Activated naive CD8-positive, alpha-beta T cell treated with anti-CD3 and anti-CD28 coated beads for 36 hours (primary cell): ENCODE data around the gene PHC2. TPM values are rescaled to one million over a fixed set of nuclear protein-coding genes. Genes with fewer than 3 reads are reported as not detected.

Source experiments
- DNase-seq: peaks from one replicate; pipeline ENCODE4 v3.0.0; 2021
- H3K27ac Mint-ChIP-seq: one replicate; pipeline ENCODE4 v1.8.0; 2022; ENCODE audit warnings: mild to moderate bottlenecking, moderate library complexity, mixed read lengths
- H3K27me3 Mint-ChIP-seq: one replicate; pipeline ENCODE4 v1.8.0; 2022; ENCODE audit warnings: mild to moderate bottlenecking, mixed read lengths
- H3K36me3 Mint-ChIP-seq: one replicate; pipeline ENCODE4 v1.8.0; 2021; ENCODE audit warnings: mild to moderate bottlenecking, mixed read lengths
- H3K4me1 Mint-ChIP-seq: one replicate; pipeline ENCODE4 v1.8.0; 2021; ENCODE audit warnings: mixed read lengths
- H3K4me3 Mint-ChIP-seq: one replicate; pipeline ENCODE4 v1.8.0; 2022; ENCODE audit warnings: mild to moderate bottlenecking, moderate library complexity, mixed read lengths
- H3K9me3 Mint-ChIP-seq: one replicate; pipeline ENCODE4 v1.8.0; 2022; ENCODE audit warnings: mixed read lengths
- total RNA-seq, 2 experiments: library from RNA; stranded (reverse); gene quantifications; one replicate each; pipeline ENCODE4 v1.2.3, GENCODE V29; 2021

PHC2 gene
- total RNA-seq, 2 experiments from 2014 or later, result 26.9 to 28.7 TPM

DNA sequence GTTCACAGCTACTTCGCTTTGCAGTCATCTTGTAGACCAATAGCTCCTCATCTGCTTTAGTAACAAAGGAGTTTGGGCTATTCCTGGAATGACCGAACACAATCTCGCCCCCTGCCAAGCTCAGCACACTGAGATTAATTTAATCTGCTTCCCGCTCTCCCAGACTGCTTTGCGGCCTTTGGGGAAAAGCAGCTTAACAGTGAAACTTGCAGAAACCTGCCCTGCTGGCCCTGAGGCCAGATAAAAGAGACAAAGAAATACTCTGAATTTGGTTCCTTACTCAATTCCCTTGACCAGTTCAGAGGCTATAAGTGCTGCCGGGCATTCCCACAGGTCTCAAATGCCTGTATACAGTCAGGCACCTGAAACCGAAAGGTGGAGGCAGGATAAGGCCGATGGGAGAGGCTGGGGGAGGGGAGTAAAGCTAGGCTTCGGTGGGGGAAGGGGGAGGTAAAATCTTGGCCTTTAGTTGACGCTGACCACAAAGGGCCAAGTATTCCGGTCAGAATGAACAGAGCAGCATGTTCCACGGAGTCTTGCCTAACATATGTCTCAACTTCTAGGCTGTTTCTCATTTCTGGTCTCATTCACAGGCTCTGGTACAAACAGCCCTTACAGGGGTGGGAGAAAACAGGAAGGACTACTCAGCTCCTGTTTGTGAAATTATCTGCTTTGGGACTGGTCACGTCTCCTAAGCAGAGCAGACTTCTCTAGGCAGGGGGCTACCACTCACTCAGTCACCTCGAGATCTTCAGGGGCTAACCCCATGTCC lies 92.3 kb downstream of the PHC2 start:
- no peaks in the 10 kb centered on the region for H3K9me3 Mint-ChIP-seq
- no peak for DNase-seq
- H3K4me1 Mint-ChIP-seq, result peaks cover 37% of the 10 kb centered on the region
- no peak overlapping the region for H3K4me3 Mint-ChIP-seq
- peaks cover 2% of the 10 kb centered on the region for H3K36me3 Mint-ChIP-seq
- H3K27me3 Mint-ChIP-seq, result no peaks in the 10 kb centered on the region
- H3K27ac Mint-ChIP-seq, result no peak overlapping the region

DNA sequence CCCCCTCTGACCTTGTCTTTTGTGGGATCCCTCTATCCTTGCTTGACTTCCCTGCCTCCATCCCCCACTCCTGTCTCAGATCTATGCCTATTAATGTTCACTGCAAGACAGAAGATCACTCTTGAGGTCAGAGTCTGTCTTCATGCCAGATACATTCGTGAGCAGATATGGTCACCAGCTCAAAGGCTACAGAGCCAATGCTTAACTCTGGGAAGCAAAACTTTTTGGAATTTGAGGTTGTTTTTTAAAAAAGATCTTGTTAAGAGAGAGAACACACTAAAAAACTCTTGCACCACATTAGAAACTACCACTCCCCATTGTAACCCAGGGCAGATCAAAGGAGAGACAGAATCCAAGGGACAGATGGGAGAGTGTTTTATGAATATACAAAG lies 92.9 kb downstream of the PHC2 start:
- no peak overlapping the region for H3K27ac Mint-ChIP-seq
- peaks cover 37% of the 10 kb centered on the region for H3K4me1 Mint-ChIP-seq
- no peaks in the 10 kb centered on the region for H3K9me3 Mint-ChIP-seq
- no peaks in the 10 kb centered on the region for H3K27me3 Mint-ChIP-seq
- no peak for DNase-seq
- no peak overlapping the region for H3K4me3 Mint-ChIP-seq
- H3K36me3 Mint-ChIP-seq, result peaks cover 4% of the 10 kb centered on the region

DNA sequence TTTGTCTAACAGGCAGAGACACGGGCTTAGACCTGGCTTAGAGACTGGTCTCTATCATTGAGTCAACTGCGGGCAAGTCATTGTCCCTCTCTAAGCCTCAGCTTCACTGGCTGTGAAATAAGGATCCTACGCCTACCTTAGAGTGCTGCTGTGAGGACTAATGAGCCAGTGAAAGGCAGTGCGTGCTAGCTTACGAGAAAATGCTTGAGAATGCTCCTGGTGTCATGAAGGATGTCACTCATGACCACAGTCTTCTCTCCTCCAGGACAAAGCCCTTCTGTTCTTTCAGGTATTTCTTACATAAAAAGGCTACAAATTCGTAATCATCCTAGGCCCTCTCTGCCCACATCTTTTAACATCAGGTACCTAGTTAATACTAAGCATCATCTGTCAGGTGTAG lies 93.5 kb downstream of the PHC2 start:
- peaks cover 3% of the 10 kb centered on the region for H3K36me3 Mint-ChIP-seq

DNA sequence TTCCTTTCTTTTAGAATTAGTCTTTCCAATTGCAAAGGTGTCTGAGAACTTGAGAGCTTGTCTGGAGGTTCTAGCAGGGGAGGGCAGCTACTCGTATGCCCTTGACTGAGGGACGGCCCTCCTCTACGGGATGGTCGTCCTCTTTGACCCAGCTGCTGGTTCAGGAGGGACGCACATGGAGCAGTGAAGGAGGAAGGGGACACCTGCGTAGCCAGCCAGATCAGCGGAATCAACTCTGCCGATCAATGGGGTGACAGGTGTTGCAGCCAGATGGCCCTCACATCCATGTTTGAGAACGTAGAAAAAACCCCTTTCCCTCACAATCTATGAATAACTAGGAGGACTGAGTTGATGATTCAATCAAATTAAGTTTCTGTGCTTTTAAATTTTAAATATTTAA lies 94.3 kb downstream of the PHC2 start:
- Mint-ChIP-seq H3K27ac (no peak overlapping the region), H3K36me3 (peaks cover 3% of the 10 kb centered on the region), H3K27me3 (no peaks in the 10 kb centered on the region), H3K9me3 (no peaks in the 10 kb centered on the region), H3K4me3 (no peak overlapping the region), H3K4me1 (peaks cover 28% of the 10 kb centered on the region)
- DNase-seq, result no peak

More for the DNA sequence above, 93.5 kb downstream of the PHC2 start:
- Mint-ChIP-seq H3K9me3 (no peaks in the 10 kb centered on the region), H3K4me1 (peaks cover 31% of the 10 kb centered on the region), H3K27me3 (no peaks in the 10 kb centered on the region), H3K27ac (no peak overlapping the region), H3K4me3 (no peak overlapping the region)
- DNase-seq, result no peak

DNA sequence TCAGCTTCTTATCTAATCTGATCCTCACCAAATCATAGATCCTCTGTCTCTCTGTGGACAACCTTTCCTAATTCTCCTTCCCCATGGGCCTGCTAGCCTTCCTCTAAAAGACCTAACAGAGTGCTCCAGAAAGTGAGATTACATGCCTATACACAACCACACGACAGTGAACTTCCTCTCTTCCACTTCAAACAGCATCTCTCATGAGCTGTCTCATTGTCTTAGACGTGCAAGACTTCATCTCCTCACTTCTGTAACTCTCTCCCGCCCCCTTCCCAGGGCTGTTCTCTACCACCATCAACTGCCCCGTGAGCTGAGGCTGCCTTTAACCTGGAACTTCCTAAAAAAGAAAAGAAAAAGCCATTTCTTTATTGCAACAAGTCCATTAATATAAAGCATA lies 95.9 kb downstream of the PHC2 start:
- DNase-seq, result no peak
- H3K4me3 Mint-ChIP-seq, result no peak overlapping the region
- no peak overlapping the region for H3K27ac Mint-ChIP-seq
- peaks cover 3% of the 10 kb centered on the region for H3K36me3 Mint-ChIP-seq
- no peaks in the 10 kb centered on the region for H3K27me3 Mint-ChIP-seq
- H3K4me1 Mint-ChIP-seq, result peaks cover 18% of the 10 kb centered on the region
- no peaks in the 10 kb centered on the region for H3K9me3 Mint-ChIP-seq

DNA sequence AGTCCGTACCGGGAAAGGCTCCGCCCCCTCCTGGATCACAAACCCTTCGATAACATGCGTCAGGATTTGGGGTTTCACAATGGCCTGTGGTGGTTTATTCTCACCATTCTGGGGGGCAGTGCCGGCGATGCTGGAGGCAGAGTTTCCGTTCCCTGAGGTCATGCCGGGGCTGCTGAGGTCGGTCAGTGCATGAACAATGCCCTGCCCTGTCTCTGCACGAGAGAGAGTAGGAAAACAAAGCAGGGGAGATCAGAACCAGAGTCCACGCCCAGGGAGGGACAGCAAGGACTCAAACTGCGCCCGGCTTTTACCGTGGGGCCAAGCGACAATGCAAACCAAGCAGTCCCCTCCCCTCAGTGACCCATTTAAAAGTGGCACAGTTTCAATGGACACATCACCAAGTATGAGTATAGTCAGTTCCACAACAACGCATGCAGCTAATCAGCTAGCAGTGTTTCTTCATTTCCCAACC lies 96.8 kb downstream of the PHC2 start:
- no peak for DNase-seq
- no peaks in the 10 kb centered on the region for H3K27me3 Mint-ChIP-seq
- no peak overlapping the region for H3K4me3 Mint-ChIP-seq
- H3K9me3 Mint-ChIP-seq, result no peaks in the 10 kb centered on the region
- no peak overlapping the region for H3K27ac Mint-ChIP-seq
- peaks cover 3% of the 10 kb centered on the region for H3K36me3 Mint-ChIP-seq
- H3K4me1 Mint-ChIP-seq, result peaks cover 16% of the 10 kb centered on the region

DNA sequence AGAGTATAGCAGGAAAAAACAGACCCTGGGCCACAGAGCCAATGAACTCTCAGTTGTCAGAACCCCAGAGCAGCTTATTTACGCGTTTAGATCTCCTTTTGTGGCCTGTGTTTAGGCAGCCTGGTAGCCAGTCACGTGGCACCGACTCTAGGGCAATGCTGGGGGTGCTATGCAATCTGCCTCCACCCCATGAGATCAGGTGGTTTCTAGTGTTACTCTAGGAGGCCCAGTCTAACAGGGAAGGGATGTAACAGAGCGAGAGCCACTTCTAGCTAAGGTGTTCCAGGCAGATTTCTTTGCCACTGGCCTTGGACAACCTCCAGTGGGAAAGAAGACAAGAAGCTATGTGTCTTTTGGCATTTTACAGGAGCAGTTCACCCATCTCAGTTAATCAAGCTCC lies 98.0 kb downstream of the PHC2 start:
- no peak for DNase-seq
- Mint-ChIP-seq H3K4me3 (no peak overlapping the region), H3K27ac (no peak overlapping the region), H3K4me1 (peaks cover 7% of the 10 kb centered on the region), H3K9me3 (no peaks in the 10 kb centered on the region), H3K27me3 (no peaks in the 10 kb centered on the region), H3K36me3 (peaks cover 8% of the 10 kb centered on the region)

DNA sequence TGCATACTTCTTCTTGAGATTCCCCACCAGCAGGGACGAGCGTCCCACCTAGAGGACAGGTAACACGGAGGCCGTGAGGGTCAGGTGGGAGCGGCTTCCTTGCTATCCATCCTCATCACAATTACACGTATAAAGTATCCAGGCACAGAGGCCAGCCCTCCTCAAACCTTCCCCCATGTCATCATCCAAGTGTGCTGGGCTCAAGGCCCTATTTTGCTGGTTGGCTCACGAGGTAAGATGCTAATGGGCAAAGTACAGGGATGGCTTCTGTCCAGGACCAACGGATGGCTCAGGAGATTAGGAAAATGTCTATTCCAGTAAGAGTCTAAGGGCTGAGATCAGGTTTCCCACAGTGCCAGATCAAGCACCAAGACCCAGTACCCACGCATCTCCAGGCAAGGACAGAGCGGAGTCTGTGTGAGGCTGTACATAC lies 98.5 kb downstream of the PHC2 start:
- DNase-seq, result no peak
- Mint-ChIP-seq H3K4me1 (peaks cover 6% of the 10 kb centered on the region), H3K4me3 (no peak overlapping the region), H3K27ac (no peak overlapping the region), H3K36me3 (peaks cover 8% of the 10 kb centered on the region), H3K9me3 (no peaks in the 10 kb centered on the region), H3K27me3 (no peaks in the 10 kb centered on the region)

DNA sequence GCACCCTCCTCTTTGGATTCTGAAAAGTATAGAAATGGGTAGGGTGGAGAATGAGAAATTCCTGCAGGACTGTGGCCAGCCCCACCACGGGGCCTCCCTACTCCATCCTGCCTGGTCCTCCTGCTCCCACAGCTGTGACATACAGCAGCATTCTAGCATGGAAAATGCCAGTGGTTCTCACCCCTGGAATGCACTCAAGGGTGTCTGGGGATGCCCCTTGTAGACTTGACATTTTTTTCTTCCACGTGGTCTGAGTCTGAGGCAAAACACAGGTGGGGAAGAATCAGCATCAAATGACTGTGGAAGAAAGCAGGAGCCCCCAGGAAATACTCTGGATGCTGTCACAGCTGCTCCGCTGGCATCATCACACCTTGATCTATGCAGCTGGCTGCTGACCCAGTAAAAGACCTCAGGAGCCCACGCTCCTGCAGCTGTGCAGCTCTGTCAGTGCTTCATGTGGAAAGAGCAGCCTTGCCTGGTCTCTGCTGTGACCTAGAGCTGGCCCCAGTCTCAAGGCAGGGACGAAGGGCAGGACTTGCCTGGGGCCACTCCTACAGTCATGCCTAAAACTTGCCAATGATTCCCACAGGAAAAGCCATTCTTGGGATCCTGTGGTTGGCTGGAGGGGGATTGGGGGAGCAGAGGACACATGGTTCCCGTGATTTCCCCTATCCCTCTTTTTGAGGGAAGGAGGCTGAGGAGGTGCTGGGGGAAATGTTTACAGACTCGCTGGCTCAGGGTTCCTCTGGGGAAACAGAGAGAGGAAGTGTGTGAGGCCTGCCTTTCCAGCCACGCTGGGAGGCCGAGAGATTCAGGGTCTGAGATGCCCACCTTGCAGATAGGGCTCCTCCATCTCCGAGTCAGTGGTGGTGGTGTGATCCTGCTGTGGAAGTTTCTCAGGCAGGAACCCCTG lies 99.2 kb downstream of the PHC2 start:
- Mint-ChIP-seq H3K4me3 (no peak overlapping the region), H3K27me3 (no peaks in the 10 kb centered on the region), H3K27ac (no peak overlapping the region), H3K4me1 (peaks cover 6% of the 10 kb centered on the region), H3K36me3 (peaks cover 8% of the 10 kb centered on the region), H3K9me3 (no peaks in the 10 kb centered on the region)
- no peak for DNase-seq

DNA sequence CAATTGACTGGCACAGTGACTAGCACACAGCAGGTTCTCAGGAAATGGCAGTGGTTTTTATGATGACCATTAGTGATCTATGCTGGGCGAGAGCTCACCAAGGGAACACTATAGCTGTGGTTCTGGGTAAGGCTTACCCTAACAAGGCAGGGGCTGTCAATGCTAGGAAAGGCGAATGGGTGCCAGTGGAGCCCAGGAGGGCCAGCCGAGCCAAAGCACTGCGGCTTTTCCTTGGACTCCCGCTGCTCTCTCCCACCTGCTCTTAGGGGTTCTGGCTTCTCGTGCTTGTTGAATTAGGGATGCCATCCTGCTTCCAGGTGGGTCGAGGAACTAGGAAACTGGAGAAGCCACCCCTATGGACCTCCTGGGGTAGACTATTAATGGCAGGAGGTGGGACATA lies 100.0 kb downstream of the PHC2 start:
- Mint-ChIP-seq H3K27ac (no peak overlapping the region), H3K27me3 (no peaks in the 10 kb centered on the region), H3K4me3 (no peak overlapping the region), H3K4me1 (peaks cover 6% of the 10 kb centered on the region), H3K36me3 (peaks cover 10% of the 10 kb centered on the region), H3K9me3 (no peaks in the 10 kb centered on the region)
- DNase-seq, result no peak

DNA sequence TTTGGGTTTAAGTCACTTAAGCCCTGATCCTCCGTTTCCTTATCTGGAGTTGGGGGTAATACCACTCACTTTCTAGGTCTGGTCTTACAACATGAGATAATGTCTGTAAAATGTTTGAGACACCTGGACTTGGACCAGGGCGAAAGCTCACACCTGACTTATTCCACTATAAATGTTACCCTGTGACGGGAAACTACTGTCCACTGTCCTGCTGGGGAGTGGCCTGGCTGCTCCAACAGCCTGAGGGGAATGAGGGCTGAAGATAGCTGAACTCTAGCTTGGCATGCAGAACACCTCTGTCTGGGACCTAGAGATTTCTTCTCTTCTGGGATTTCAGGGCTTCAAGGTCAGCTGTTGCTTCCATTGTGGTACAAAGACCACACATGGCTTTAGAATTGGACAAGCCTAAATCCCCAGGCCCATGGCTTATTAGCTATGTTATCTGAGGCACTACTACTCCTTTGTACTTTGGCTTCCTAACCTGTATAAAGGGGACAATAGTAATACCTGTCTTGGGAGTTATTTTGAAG lies 100.5 kb downstream of the PHC2 start:
- Mint-ChIP-seq H3K4me3 (no peak overlapping the region), H3K27me3 (no peaks in the 10 kb centered on the region), H3K4me1 (peaks cover 6% of the 10 kb centered on the region), H3K27ac (no peak overlapping the region), H3K9me3 (no peaks in the 10 kb centered on the region), H3K36me3 (peaks cover 13% of the 10 kb centered on the region)
- DNase-seq, result no peak

DNA sequence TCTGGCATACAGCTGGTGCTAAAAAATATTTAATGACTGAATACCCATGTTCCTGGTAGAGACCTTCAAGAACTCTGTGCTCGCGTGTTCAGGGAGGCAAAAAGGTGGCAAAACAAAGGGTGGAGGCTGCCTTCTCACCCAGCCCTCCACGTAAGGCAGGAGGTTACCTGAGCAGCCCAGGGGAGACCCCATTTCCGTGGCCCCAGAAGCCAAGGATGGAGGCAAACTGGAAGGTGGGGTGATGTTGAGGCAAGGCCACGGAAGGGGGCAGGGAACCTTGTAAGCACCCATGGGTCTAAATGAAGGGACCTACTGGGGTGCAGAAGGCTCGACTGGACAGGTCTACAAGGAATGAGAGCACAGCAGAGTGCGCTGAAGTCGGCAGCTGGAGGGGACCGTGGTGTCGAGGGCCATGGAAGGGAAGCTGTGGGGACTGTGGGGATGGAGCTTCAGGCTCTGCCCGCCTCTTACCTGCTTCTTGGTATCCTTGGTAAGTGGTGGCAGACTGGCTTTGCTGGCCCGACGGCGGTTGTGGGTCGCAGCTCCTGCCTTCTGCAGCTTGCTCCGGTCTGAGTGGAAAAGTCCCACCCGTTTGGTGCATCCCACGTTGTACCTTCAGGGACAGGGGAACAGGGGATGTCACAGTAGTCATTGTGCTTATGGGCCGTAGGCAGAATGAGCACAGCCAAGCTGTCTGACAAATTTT lies 101.1 kb downstream of the PHC2 start:
- DNase-seq, result no peak
- H3K4me3 Mint-ChIP-seq, result no peak overlapping the region
- no peak overlapping the region for H3K27ac Mint-ChIP-seq
- H3K4me1 Mint-ChIP-seq, result no peaks in the 10 kb centered on the region
- peaks cover 13% of the 10 kb centered on the region for H3K36me3 Mint-ChIP-seq
- no peaks in the 10 kb centered on the region for H3K9me3 Mint-ChIP-seq
- no peaks in the 10 kb centered on the region for H3K27me3 Mint-ChIP-seq

DNA sequence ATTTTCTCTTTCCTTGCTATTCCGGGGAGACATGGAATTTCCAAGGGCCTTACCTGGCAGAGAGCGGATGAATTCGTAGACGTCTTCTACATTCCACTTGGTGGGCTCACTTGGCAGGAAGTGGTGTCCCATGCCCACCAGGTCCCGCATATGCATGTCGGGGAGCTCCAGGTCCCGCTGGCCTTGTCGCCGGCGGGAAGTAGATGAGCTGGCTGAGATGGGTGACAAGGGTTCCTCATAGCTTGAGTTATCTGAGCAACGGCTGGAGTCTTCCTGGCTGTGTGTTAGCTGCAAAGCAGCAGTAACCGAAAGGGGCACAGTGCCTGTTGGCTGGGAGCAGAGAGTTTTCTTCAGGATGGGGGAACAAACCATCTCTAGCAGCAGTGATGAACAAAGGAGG lies 102.1 kb downstream of the PHC2 start:
- no peak for DNase-seq
- no peaks in the 10 kb centered on the region for H3K4me1 Mint-ChIP-seq
- peaks cover 13% of the 10 kb centered on the region for H3K36me3 Mint-ChIP-seq
- no peaks in the 10 kb centered on the region for H3K27me3 Mint-ChIP-seq
- H3K4me3 Mint-ChIP-seq, result no peak overlapping the region
- H3K27ac Mint-ChIP-seq, result no peak overlapping the region
- no peaks in the 10 kb centered on the region for H3K9me3 Mint-ChIP-seq

DNA sequence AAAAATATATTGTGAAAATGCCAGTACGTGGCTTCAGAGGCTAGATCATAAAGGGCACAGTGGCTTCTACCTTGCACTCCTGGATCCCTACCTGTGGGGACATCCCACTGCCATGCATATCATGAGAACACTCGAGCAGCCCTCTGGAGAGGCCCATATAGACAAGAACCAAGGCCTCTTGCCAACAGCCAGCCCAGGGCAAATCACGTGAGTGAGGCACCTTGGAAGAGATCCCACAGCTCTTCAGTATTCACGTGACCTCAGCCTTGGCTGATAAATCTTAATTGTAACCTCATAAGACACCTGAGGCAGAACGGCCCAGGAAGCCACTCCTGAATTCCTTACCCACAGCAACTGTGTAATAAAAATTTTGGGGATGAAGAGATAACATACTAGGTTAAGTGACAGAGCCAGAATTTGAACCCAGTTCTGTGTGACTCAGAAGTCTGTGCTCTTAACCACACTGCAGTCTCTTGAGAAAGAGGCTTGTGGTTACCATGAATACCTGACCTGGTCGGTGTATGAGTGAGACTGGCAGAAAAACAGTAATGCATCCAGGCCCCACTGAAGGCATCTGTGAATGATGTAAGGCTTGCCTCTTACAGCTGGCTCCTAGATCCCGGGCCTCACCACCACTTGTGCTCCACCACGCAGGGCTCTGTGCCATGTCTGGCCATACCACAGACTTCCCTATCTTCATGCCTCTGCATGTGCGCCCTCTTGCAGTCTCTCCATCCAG lies 103.1 kb downstream of the PHC2 start:
- no peak for DNase-seq
- peaks cover 10% of the 10 kb centered on the region for H3K36me3 Mint-ChIP-seq
- H3K4me3 Mint-ChIP-seq, result no peak overlapping the region
- no peaks in the 10 kb centered on the region for H3K9me3 Mint-ChIP-seq
- H3K27me3 Mint-ChIP-seq, result no peaks in the 10 kb centered on the region
- no peaks in the 10 kb centered on the region for H3K4me1 Mint-ChIP-seq
- H3K27ac Mint-ChIP-seq, result no peak overlapping the region
